K562 (cell line): ENCODE data around the gene SIGMAR1. TPM values are rescaled to one million over a fixed set of nuclear protein-coding genes. Genes with fewer than 3 reads are reported as not detected.

Experiments used
- E2F8 ChIP-seq: fragments of 450-650 bp; IDR thresholded peaks from 2 replicates; pipeline ENCODE4 v1.7.1; 2018; ENCODE audit warnings: mild to moderate bottlenecking, low read depth; ENCODE audit not compliant: partially characterized antibody
- FOXK1 ChIP-seq: sonication (generic); formaldehyde crosslinking; IDR thresholded peaks from 2 replicates; pipeline ENCODE4 v1.8.0; 2022; ENCODE audit warnings: missing genetic modification reagents, mild to moderate bottlenecking, borderline replicate concordance
- HLTF ChIP-seq: fragments of 450-650 bp; IDR thresholded peaks from 2 replicates; pipeline ENCODE4 v1.6.1; 2016
- NBN ChIP-seq: fragments of 450-650 bp; IDR thresholded peaks from 2 replicates; pipeline ENCODE4 v1.6.1; 2016; ENCODE audit warnings: low read depth, mild to moderate bottlenecking
- NRF1 ChIP-seq, 2 experiments: fragments of 450-650 bp; IDR thresholded peaks in 1 of 2; conservative IDR thresholded peaks in 1 of 2; 2 replicates each; pipeline ENCODE4 v1.6.1; 2014; ENCODE audit warnings: mild to moderate bottlenecking in 2 of 2
- POLR2G ChIP-seq: fragments of 200-400 bp; formaldehyde crosslinking; IDR thresholded peaks from 2 replicates; pipeline ENCODE4 v1.6.1; 2017; ENCODE audit warnings: low read depth, mild to moderate bottlenecking, antibody characterized with exemption, low read length, moderate library complexity
- XRCC4 ChIP-seq: IDR thresholded peaks from one replicate; pipeline ENCODE4 v1.6.1; 2011; ENCODE audit not compliant: insufficient read depth, insufficient read length; ENCODE audit errors: extremely low read depth
- ZFP1 ChIP-seq: fragments of 450-650 bp; formaldehyde crosslinking; IDR thresholded peaks from 2 replicates; pipeline ENCODE4 v1.4.0; 2020; ENCODE audit warnings: mild to moderate bottlenecking, mixed read lengths
- ZNF165 ChIP-seq: fragments of 250-450 bp; sonication (Bioruptor Pico); IDR thresholded peaks from 2 replicates; pipeline ENCODE4 v1.4.0; 2020; ENCODE audit warnings: borderline replicate concordance
- ZNF224 ChIP-seq: sonication (generic); formaldehyde crosslinking; IDR thresholded peaks from 2 replicates; pipeline ENCODE4 v1.8.0; 2022; ENCODE audit warnings: mild to moderate bottlenecking, missing genetic modification reagents
- ZNF592 ChIP-seq: fragments of 450-650 bp; IDR thresholded peaks from 2 replicates; pipeline ENCODE4 v1.6.1; 2017; ENCODE audit warnings: antibody characterized with exemption, mild to moderate bottlenecking
- polyA plus RNA-seq, 8 experiments: library from polyadenylated mRNA; depleted of rRNA in 4 of 8; stranded (reverse) in 5 of 8; unstranded in 3 of 8; fragments of >200 nt; fragmentation: Nextera tagmentation in 2 of 8; fragmentation: Illumina TruSeq in 1 of 8; extraction: Ambion mirVana in 2 of 8; extraction: Trizol in 1 of 8; gene quantifications; 2 replicates each; pipeline versions ENCODE4 v1.2.1 to v1.2.3, GENCODE V29; 2011 to 2014; ENCODE audit warnings: inconsistent platforms in 1 of 8, missing spikeins in 1 of 8
- total RNA-seq, 7 experiments: library from RNA; depleted of rRNA in 6 of 7; stranded (reverse); fragments of >200 nt in 6 of 7; fragmentation: Illumina TruSeq in 2 of 7; extraction: Trizol in 2 of 7; gene quantifications; 2 replicates each; pipeline versions ENCODE4 v1.2.1 to v1.2.3, GENCODE V29; 2011 to 2021; ENCODE audit warnings: low replicate concordance in 1 of 7
- TF ChIP-seq, protein P1 (sequence below): fragments of 250-450 bp; sonication (Bioruptor Pico); IDR thresholded peaks from 2 replicates; pipeline ENCODE4 v1.5.0; 2022; ENCODE audit warnings: mild to moderate bottlenecking
- TF ChIP-seq, protein P2 (sequence below): fragments of 450-650 bp; IDR thresholded peaks from 2 replicates; pipeline ENCODE4 v1.6.1; 2016

Gene SIGMAR1
- total and polyA plus RNA-seq, 9 of the 15 experiments (the other 6 are each of a cell fraction or from before 2014, with no cell fraction given) = 6.9 to 80.0 (median 35.2) TPM

DNA sequence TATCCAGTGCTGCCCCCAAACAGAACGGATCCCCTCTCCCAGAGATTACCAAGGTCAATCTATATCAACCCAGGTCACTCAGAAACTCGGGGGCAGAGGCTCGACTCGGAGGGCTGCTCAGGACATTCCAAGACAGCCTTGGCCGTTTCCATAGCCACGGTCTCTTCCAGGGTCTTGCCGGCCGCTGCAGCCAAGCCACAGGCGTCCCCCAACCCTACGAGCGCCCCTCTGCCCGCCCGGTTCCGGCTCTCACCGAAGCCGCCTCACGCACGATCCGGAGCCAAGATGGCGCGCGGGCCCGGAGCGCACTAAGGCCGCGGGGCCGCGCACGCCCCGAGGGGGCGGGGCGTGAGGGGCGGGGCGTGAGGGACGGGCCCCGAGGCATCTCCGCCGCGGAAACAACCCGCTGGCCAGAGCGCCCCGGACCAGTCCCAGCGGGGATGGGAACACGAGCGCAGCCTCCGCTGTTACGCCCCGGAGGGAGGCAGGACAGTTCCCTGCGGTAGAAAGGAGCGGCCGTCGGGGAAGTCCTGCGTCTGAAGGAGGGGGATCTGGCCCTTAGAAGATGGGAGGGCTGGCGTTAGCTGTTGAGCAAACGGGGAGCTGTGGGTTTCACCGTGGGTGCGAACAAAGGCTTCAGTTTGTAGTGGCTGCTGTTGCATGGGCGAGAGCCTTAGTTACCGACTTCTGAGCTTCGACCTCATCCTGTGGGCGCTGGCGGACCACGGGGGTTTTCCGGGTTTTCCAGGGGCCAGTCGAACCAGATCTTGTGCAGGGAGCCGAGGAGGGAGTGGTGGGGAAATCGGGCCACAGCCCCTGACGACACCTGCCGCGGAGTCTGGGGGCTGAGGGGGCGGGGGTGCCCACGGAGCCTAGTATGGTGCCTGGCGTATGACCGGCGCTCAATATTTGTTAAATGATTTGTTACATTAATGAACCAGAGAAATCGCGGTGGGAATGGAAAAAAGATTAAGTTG is 25.5 kb downstream of the SIGMAR1 start, which contains the start of gene RPP25L (continued):
- TF ChIP-seq, protein P1, sequence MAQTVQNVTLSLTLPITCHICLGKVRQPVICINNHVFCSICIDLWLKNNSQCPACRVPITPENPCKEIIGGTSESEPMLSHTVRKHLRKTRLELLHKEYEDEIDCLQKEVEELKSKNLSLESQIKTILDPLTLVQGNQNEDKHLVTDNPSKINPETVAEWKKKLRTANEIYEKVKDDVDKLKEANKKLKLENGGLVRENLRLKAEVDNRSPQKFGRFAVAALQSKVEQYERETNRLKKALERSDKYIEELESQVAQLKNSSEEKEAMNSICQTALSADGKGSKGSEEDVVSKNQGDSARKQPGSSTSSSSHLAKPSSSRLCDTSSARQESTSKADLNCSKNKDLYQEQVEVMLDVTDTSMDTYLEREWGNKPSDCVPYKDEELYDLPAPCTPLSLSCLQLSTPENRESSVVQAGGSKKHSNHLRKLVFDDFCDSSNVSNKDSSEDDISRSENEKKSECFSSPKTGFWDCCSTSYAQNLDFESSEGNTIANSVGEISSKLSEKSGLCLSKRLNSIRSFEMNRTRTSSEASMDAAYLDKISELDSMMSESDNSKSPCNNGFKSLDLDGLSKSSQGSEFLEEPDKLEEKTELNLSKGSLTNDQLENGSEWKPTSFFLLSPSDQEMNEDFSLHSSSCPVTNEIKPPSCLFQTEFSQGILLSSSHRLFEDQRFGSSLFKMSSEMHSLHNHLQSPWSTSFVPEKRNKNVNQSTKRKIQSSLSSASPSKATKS (CRISPR knock-in tag) = no peak
- TF ChIP-seq NBN (no peak), ZFP1 (CRISPR knock-in tag) (no peak), ZNF165 (CRISPR knock-in tag) (no peak), E2F8 (no peak), XRCC4 (no peak), ZNF224 (CRISPR knock-in tag) (no peak), POLR2G (peak; percentile 94), FOXK1 (CRISPR knock-in tag) (no peak), HLTF (no peak), ZNF592 (no peak), NRF1 (conservative IDR thresholded peaks at IDR 0.05 in 1 of 2, IDR thresholded peaks at IDR 0.05 in 1 of 2) (peak; percentile 75 to 80)
- TF ChIP-seq, protein P2, sequence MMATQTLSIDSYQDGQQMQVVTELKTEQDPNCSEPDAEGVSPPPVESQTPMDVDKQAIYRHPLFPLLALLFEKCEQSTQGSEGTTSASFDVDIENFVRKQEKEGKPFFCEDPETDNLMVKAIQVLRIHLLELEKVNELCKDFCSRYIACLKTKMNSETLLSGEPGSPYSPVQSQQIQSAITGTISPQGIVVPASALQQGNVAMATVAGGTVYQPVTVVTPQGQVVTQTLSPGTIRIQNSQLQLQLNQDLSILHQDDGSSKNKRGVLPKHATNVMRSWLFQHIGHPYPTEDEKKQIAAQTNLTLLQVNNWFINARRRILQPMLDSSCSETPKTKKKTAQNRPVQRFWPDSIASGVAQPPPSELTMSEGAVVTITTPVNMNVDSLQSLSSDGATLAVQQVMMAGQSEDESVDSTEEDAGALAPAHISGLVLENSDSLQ = peak; percentile 80
